Uterus (tissue), 2 donors: Measurements from ENCODE around the gene FNIP1.

Experiments used
- POLR2A ChIP-seq, 2 donors: fragments of 450-650 bp; IDR thresholded peaks; one replicate each; pipeline ENCODE4 v1.6.1; 2016; ENCODE audit warnings: antibody characterized with exemption in 2 of 2, mild to moderate bottlenecking in 1 of 2, moderate library complexity in 1 of 2
- TF ChIP-seq, protein P1 (sequence below), 4 experiments: fragments of 200-600 bp in 2 of 4; fragments of 450-650 bp in 2 of 4; sonication (generic) in 2 of 4; IDR thresholded peaks; one replicate each; pipeline ENCODE4 v1.5.1; 2016 to 2019; ENCODE audit warnings: antibody characterized with exemption in 4 of 4, mild to moderate bottlenecking in 2 of 4, moderate library complexity in 1 of 4

DNA sequence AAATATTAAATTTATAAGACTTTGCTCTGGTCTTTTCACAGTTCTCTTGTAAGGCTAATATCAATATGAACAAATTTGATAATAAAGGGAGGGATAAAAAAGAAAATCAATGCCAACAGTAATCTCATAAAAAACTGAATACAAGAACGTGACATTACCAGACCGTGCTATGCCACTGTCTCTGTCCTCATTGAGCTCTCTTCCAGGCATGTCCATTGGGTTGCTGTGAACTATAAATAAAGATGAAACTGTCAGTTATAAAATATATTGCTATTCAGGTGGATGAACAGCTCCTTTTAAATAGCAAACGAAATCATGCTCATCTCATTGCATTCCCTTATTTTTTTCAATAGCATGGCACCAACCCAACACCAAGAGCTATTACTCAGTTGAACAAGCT lies 87.8 kb downstream of the FNIP1 start:
- TF ChIP-seq, protein P1, sequence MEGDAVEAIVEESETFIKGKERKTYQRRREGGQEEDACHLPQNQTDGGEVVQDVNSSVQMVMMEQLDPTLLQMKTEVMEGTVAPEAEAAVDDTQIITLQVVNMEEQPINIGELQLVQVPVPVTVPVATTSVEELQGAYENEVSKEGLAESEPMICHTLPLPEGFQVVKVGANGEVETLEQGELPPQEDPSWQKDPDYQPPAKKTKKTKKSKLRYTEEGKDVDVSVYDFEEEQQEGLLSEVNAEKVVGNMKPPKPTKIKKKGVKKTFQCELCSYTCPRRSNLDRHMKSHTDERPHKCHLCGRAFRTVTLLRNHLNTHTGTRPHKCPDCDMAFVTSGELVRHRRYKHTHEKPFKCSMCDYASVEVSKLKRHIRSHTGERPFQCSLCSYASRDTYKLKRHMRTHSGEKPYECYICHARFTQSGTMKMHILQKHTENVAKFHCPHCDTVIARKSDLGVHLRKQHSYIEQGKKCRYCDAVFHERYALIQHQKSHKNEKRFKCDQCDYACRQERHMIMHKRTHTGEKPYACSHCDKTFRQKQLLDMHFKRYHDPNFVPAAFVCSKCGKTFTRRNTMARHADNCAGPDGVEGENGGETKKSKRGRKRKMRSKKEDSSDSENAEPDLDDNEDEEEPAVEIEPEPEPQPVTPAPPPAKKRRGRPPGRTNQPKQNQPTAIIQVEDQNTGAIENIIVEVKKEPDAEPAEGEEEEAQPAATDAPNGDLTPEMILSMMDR (IDR thresholded peaks at IDR 0.05) = no peak
- no peak for TF ChIP-seq POLR2A (IDR thresholded peaks at IDR 0.05)
